HG03520 (cell line): ENCODE measurements around the gene NPNT.
"Not testable (repeated sequence)": the region's sequence is repeated elsewhere in the genome, so short reads cannot be mapped to it uniquely, and the experiment has no call there.

Experiments used
- ATAC-seq: cut with Tn5 transposase; IDR thresholded peaks from one replicate; pipeline ENCODE4 v1.9.1; 2021; ENCODE audit warnings: mild to moderate bottlenecking, moderate library complexity; ENCODE audit not compliant: unreplicated experiment

NPNT gene

DNA sequence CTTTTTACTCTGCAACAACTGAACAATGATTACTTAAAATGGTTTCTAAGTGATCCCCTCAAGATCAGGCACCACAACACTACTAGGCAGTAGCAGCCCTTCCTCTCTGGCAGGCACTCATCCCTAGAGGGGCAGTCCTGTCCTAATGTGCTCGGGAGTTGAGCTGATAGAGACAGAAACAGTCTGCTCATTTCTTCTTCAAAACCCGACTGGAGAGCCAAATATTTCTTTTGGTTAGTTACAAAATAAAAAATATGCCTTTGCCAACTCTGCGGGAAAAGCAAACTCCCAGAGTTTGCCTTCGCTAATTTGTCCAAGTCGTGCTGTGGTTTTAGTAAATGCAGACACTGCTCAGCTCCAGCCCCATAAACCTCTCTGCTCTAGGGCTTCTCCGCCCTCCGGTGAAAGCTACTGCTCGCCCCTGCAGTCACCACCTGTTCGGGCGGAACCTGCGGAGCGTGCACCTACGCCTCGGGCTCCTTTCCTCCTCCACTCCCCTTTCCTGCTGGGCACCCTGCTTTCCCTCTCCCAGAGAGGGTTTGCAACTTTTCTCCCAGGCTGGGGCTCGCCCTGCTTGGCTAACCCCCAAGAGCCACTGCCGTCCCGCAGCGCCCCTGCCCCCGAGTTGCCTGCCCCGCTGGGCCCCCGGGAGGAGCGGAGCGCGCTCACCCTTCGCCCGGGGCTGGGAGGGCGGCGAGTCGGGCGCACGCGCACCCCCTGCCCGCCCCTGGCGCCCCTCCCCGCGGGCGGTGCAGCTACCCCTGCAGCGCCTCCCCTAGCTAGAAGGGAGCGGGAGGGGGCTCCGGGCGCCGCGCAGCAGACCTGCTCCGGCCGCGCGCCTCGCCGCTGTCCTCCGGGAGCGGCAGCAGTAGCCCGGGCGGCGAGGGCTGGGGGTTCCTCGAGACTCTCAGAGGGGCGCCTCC lies at the start of gene NPNT:
NPNT (plus strand) TSS at position 812 of the 923 bp plus-strand sequence. CDS start 182 bp downstream, outside the sequence.
- peak; percentile 24 for ATAC-seq

GRCh38 chr4:105845559-105845958 lies 49.7 kb upstream of the NPNT start:
- no peak for ATAC-seq

DNA sequence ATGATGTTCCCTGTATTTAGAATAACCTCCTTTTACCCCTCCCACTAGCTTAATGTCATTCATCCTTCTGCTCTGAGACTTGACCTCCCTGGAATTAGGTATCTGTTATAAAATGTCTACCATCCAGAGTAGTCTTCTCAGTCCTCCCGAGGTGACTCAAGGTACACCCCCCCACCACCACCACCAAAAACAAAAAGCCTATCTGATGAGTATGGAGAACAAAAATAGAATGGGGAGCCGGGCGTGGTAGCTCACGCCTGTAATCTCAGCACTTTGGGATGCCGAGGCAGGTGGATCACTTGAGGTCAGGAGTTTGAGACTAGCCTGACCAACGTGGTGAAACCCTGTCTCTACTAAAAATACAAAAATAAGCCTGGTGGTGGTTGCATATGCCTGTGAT lies 46.9 kb upstream of the NPNT start:
- not testable (repeated sequence) for ATAC-seq

- ATAC-seq: no peak
Measured at GRCh38 chr4:105851196-105851595, 44.1 kb upstream of the NPNT start.

DNA sequence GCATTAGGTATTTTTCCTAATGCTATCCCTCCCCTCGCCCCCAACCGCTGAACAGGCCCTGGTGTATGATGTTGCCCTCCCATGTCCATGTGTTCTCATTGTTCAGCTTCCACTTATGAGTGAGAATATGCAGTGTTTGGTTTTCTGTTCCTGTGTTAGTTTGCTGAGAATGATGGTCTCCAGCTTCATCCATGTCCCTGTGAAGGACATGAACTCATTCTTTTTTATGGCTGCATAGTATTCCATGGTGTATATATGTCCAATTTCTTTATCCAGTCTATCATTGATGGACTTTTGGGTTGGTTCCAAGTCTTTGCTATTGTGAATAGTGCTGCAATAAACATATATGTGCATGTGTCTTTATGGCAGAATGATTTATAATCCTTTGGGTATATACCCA lies 43.0 kb upstream of the NPNT start:
- ATAC-seq: not testable (repeated sequence)

DNA sequence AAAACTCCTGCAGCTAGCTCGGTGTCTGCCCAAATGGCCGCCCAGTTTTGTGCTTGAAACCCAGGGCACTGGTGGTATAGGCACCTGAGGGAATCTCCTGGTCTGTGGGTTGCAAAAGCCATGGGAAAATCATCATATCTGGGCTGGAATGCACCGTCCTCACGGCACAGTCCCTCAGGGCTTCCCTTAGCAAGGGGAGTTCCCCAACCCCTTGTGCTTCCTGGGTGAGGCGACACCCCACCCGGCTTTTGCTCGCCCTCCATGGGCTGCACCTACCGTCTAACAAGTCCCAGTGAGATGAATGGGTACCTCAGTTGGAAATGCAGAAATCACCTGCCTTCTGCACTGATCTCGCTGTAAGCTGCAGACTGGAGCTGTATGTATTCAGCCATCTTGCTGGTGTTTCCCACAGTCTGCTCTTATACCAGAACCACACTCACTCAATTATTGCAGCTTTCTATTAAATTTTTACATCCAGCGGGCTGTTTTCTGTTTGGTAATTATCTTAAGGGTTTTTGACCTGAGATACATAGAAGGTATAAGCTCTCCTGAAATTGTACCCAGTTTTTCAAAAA lies 36.7 kb upstream of the NPNT start:
- ATAC-seq: no peak

- no peak for ATAC-seq
Measured at GRCh38 chr4:105859233-105859632, 36.0 kb upstream of the NPNT start.

- ATAC-seq: no peak
Measured at GRCh38 chr4:105870963-105871362, 24.3 kb upstream of the NPNT start.

DNA sequence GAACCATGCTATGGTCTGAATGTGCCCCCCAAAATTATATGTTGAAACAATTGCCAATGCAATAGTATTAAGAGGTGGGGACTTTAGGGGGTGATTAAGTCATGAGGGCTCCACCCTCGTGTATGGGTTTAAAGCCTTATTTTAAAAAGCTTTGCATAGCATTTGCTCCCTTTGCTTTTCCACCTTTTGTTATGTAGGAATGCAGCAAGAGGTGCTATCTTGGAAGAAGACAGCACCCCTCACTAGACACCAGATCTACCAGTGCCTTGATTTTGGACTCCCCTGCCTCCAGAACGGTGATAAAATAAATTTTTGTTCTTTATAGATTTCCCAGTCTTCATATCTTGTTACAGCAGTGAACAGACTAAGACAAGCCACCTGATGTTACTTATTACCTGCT lies 23.3 kb upstream of the NPNT start:
- ATAC-seq: no peak

GRCh38 chr4:105875233-105875632 lies 20.0 kb upstream of the NPNT start:
- no peak for ATAC-seq

- no peak for ATAC-seq
Measured at GRCh38 chr4:105878668-105879067, 16.6 kb upstream of the NPNT start.

DNA sequence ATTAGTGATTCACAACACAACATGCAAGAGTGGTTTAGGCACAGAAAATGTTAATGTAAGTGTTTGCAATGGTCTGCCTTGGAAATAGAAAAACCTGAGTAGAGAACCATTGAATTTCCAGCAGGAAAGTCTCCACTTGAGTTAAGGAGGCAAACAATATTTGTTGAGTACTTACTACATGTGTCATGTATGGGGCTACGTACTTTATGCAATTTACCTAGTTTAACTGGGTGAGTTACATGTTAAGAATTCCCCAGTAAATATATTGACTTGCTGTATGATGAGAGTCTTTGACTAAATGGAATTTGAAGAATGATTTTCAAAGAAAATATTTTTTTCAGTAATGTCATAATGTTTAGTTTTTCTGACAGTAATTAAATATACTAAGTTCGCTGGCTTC lies 7.8 kb upstream of the NPNT start:
- no peak for ATAC-seq

- peak; percentile 41 for ATAC-seq
Measured at GRCh38 chr4:105895583-105896460, 551 bp downstream of the NPNT start.

GRCh38 chr4:105896461-105896942 lies 1.2 kb downstream of the NPNT start:
- ATAC-seq: peak; percentile 1

GRCh38 chr4:105896984-105897775 lies 1.9 kb downstream of the NPNT start:
- ATAC-seq: no peak

- no peak for ATAC-seq
Measured at GRCh38 chr4:105900541-105900940, 5.3 kb downstream of the NPNT start.

- no peak for ATAC-seq
Measured at GRCh38 chr4:105902550-105903262, 7.4 kb downstream of the NPNT start.

DNA sequence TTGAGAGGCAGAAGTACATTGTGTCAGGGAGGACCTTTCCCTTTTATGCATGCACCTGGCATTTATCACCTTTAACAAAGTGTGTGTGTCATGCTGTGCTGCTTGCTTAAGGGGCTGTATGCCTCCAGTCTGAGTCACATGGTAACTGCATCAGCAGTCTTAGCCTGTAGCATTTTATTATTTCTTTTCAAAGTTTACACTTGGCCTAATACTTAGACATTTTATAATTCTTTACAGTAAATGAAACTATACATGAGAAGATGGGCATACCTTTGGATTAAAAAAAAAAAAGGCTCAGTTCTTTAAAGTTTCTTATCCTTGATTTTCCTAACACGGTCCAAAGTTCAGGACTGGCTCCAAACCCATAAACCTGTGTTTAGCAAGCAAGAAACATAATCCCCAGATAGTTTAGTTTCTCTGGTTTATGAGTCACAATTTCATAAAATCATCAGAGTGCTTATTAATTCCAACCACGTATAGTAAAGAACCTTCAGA lies 14.6 kb downstream of the NPNT start:
- no peak for ATAC-seq

GRCh38 chr4:105911426-105911825 lies 16.2 kb downstream of the NPNT start:
- no peak for ATAC-seq

DNA sequence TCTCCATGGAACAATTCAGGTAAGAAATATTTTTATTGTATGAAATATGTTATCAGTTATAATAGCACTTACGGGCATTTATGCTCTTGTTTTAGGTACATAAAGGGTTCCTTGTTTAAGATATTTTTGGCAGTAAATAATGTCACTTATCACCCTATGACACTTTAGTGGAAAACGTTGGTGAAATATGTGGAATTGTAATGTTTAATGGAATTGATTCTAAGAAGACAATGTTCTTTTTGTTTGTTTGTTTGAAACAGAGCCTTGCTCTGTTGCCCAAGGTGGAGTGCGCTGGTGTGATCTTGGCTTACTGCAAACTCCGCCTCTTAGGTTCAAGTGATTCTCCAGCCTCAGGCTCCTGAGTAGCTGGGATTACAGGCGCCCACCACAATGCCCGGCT lies 17.4 kb downstream of the NPNT start:
- no peak for ATAC-seq
